CD14-positive monocyte (primary cell): ENCODE data around the gene TIAM2. TPM values are rescaled to one million over a fixed set of nuclear protein-coding genes. Genes with fewer than 3 reads are reported as not detected.
A peak's percentile ranks its signal among the peaks of the same experiment; 100 is the strongest.

Experiments used
- DNase-seq, 3 donors: peaks; one replicate each; pipeline ENCODE4 v3.0.0-alpha.2; 2011 to 2022
- H2AFZ ChIP-seq: 2 replicates; pipeline ENCODE4 v1.6.0; 2012; ENCODE audit warnings: mild to moderate bottlenecking, low read depth, low read length, inconsistent platforms; ENCODE audit not compliant: insufficient read depth, poor library complexity, severe bottlenecking
- H3K27ac ChIP-seq, 2 donors: 1 replicate in 1 of 2; 2 replicates in 1 of 2; pipeline ENCODE4 v1.5.1; 2012 to 2013; ENCODE audit warnings: low read length in 2 of 2, control low read depth in 1 of 2, inconsistent platforms in 1 of 2, low read depth in 1 of 2, mild to moderate bottlenecking in 1 of 2
- H3K27me3 ChIP-seq, 2 donors: one replicate each; pipeline versions ENCODE4 v1.6.0 to v1.6.1; 2011 to 2013; ENCODE audit warnings: low read length in 2 of 2; ENCODE audit not compliant: control insufficient read depth in 2 of 2, insufficient read depth in 2 of 2
- H3K36me3 ChIP-seq, 2 donors: replicated peaks in 1 of 2; 1 replicate in 1 of 2; 2 replicates in 1 of 2; pipeline versions ENCODE4 v1.5.1 to v1.6.1; 2012 to 2013; ENCODE audit warnings: low read length in 2 of 2, control low read depth in 1 of 2, inconsistent platforms in 1 of 2, mild to moderate bottlenecking in 1 of 2; ENCODE audit not compliant: insufficient read depth in 2 of 2, control insufficient read depth in 1 of 2
- H3K4me1 ChIP-seq, 2 donors: 1 replicate in 1 of 2; 2 replicates in 1 of 2; pipeline versions ENCODE4 v1.5.1 to v1.6.1; 2012 to 2013; ENCODE audit warnings: low read length in 2 of 2, control low read depth in 1 of 2, inconsistent platforms in 1 of 2, mild to moderate bottlenecking in 1 of 2, moderate library complexity in 1 of 2; ENCODE audit not compliant: insufficient read depth in 2 of 2, control insufficient read depth in 1 of 2
- H3K4me2 ChIP-seq: replicated peaks from 2 replicates; pipeline ENCODE3; 2012; ENCODE audit warnings: low read length, moderate library complexity, mild to moderate bottlenecking; ENCODE audit not compliant: poor library complexity, severe bottlenecking; ENCODE audit errors: extremely low read depth
- H3K4me3 ChIP-seq, 3 experiments: fragments of 200-600 bp in 1 of 3; sonication (generic) in 1 of 3; replicated peaks in 1 of 3; 1 replicate in 2 of 3; 2 replicates in 1 of 3; pipeline ENCODE4 v1.5.1; 2011 to 2013; ENCODE audit warnings: low read length in 3 of 3, mild to moderate bottlenecking in 3 of 3, control low read depth in 2 of 3, low read depth in 2 of 3, inconsistent platforms in 1 of 3, moderate library complexity in 1 of 3
- H3K79me2 ChIP-seq: 2 replicates; pipeline ENCODE4 v1.6.0; 2012; ENCODE audit warnings: mild to moderate bottlenecking, control low read depth, inconsistent platforms, low read length, moderate library complexity; ENCODE audit not compliant: insufficient read depth
- H3K9ac ChIP-seq: 2 replicates; pipeline ENCODE4 v1.6.0; 2017; ENCODE audit warnings: low read length, mild to moderate bottlenecking; ENCODE audit not compliant: insufficient read depth, poor library complexity, severe bottlenecking
- H3K9me3 ChIP-seq, 2 donors: replicated peaks in 1 of 2; 1 replicate in 1 of 2; 2 replicates in 1 of 2; pipeline versions ENCODE4 v1.5.1 to v1.6.1; 2012 to 2013; ENCODE audit warnings: low read length in 2 of 2, control low read depth in 1 of 2; ENCODE audit not compliant: control insufficient read depth in 1 of 2, insufficient read depth in 1 of 2
- H4K20me1 ChIP-seq: 2 replicates; pipeline ENCODE4 v1.6.0; 2012; ENCODE audit warnings: mild to moderate bottlenecking, low read length, control low read depth, moderate library complexity; ENCODE audit not compliant: insufficient read depth
- H3K27ac Mint-ChIP-seq, 7 donors: one replicate each; pipeline ENCODE4 v1.8.0; 2020; ENCODE audit warnings: mild to moderate bottlenecking in 7 of 7, mixed read lengths in 7 of 7, moderate library complexity in 6 of 7, inconsistent platforms in 2 of 7
- H3K27me3 Mint-ChIP-seq, 3 donors: one replicate each; pipeline ENCODE4 v1.8.0; 2021 to 2022; ENCODE audit warnings: low read depth in 3 of 3, mild to moderate bottlenecking in 3 of 3, mixed read lengths in 3 of 3, moderate library complexity in 3 of 3, inconsistent platforms in 1 of 3
- H3K36me3 Mint-ChIP-seq, 2 donors: one replicate each; pipeline ENCODE4 v1.8.0; 2020; ENCODE audit warnings: mixed read lengths in 2 of 2, inconsistent platforms in 1 of 2, mild to moderate bottlenecking in 1 of 2
- H3K4me1 Mint-ChIP-seq: one replicate; pipeline ENCODE4 v1.8.0; 2020; ENCODE audit warnings: mild to moderate bottlenecking, mixed read lengths
- H3K4me3 Mint-ChIP-seq, 2 donors: one replicate each; pipeline ENCODE4 v1.8.0; 2020; ENCODE audit warnings: mild to moderate bottlenecking in 2 of 2, mixed read lengths in 2 of 2, moderate library complexity in 1 of 2
- H3K9me3 Mint-ChIP-seq, 7 donors: one replicate each; pipeline ENCODE4 v1.8.0; 2020 to 2022; ENCODE audit warnings: mixed read lengths in 7 of 7, mild to moderate bottlenecking in 6 of 7, moderate library complexity in 6 of 7, inconsistent platforms in 2 of 7
- CTCF ChIP-seq: fragments of 200-600 bp; IDR thresholded peaks from one replicate; pipeline ENCODE4 v1.8.0; 2022; ENCODE audit warnings: antibody characterized with exemption, mild to moderate bottlenecking
- WGBS: methylation state at CpG from one replicate; pipeline ENCODE4 v1.1.5; 2013; ENCODE audit warnings: missing lambda C conversion rate; ENCODE audit not compliant: insufficient coverage; 5-methylcytosine and 5-hydroxymethylcytosine counted together
- intact Hi-C, 2 donors: fragments of 100-400 bp; cut with micrococcal nuclease; formaldehyde crosslinking; loops; one replicate each; pipeline versions ENCODE4 v1.15.0 to v1.15.1; 2023
- polyA plus RNA-seq, 3 donors: library from polyadenylated mRNA; depleted of rRNA in 1 of 3; unstranded in 2 of 3; stranded (reverse) in 1 of 3; fragments of 300-500 nt in 2 of 3; fragments of >200 nt in 1 of 3; fragmentation: Illumina TruSeq in 2 of 3; gene quantifications; 1 replicate in 2 of 3; 2 replicates in 1 of 3; pipeline ENCODE4 v1.2.3, GENCODE V29; 2012 to 2021

The TIAM2 gene
- polyA plus RNA-seq, 3 donors: 0.25 to 4.2 (median 0.67) TPM

- Histone ChIP-seq H3K36me3 (peaks cover 14 to 22% of the 10 kb centered on the region in 2 donors), H3K9ac (no peak overlapping the region), H3K4me2 (no peak overlapping the region), H3K79me2 (no peaks in the 10 kb centered on the region), H4K20me1 (no peaks in the 10 kb centered on the region), H3K27me3 (no peaks in the 10 kb centered on the region), H3K4me1 (no peaks in the 10 kb centered on the region), H2AFZ (no peak overlapping the region), H3K27ac (no peak overlapping the region), H3K9me3 (no peaks in the 10 kb centered on the region), H3K4me3 (no peak overlapping the region)
- Mint-ChIP-seq H3K4me3 (no peak overlapping the region), H3K4me1 (no peaks in the 10 kb centered on the region), H3K27me3 (peaks cover 0 to 1% (median 0%) of the 10 kb centered on the region in 3 donors), H3K27ac (no peak overlapping the region), H3K36me3 (peaks cover 25 to 26% of the 10 kb centered on the region in 2 donors), H3K9me3 (no peaks in the 10 kb centered on the region)
- intact Hi-C loops: no loop called here
- no peak for TF ChIP-seq CTCF
- WGBS: no CpG with 5 or more reads among the region's 8 CpGs
- DNase-seq: no peak
Measured at GRCh38 chr6:155272353-155273232, 277.5 kb downstream of the TIAM2 start.

GRCh38 chr6:155273431-155273830 lies 278.3 kb downstream of the TIAM2 start:
- H3K36me3 ChIP-seq: peaks cover 17 to 27% of the 10 kb centered on the region in 2 donors
- no peak for TF ChIP-seq CTCF
- WGBS: 100% methylated on average over 2 of the region's 3 CpGs
- no peak for DNase-seq
- H3K4me3 Mint-ChIP-seq: no peak overlapping the region
- intact Hi-C loops: no loop called here
- no peak overlapping the region for H3K27ac ChIP-seq
- H3K4me3 ChIP-seq: no peak overlapping the region
- no peak overlapping the region for H3K9ac ChIP-seq
- no peaks in the 10 kb centered on the region for H3K4me1 Mint-ChIP-seq
- no peak overlapping the region for H3K4me2 ChIP-seq
- no peaks in the 10 kb centered on the region for H3K27me3 Mint-ChIP-seq
- H4K20me1 ChIP-seq: no peaks in the 10 kb centered on the region
- peak overlapping the region in 1 of 7 donors; percentile 42 for H3K27ac Mint-ChIP-seq
- H3K27me3 ChIP-seq: no peaks in the 10 kb centered on the region
- H3K4me1 ChIP-seq: no peaks in the 10 kb centered on the region
- no peaks in the 10 kb centered on the region for H3K9me3 Mint-ChIP-seq
- peaks cover 29 to 30% of the 10 kb centered on the region in 2 donors for H3K36me3 Mint-ChIP-seq
- no peak overlapping the region for H2AFZ ChIP-seq
- H3K79me2 ChIP-seq: no peaks in the 10 kb centered on the region
- H3K9me3 ChIP-seq: no peaks in the 10 kb centered on the region
